HCT116 (cell line): ENCODE results near the gene TCEA3. TPM values are rescaled to one million over a fixed set of nuclear protein-coding genes. Genes with fewer than 3 reads are reported as not detected.

Experiments
- ATAC-seq: fragments of 200-7000 bp; cut with Tn5 transposase; 2 replicates; pipeline ENCODE4 v1.9.1; 2020; ENCODE audit warnings: mild to moderate bottlenecking, moderate library complexity
- BruUV-seq: library from RNA; stranded (reverse); fragments of 400-500 nt; replicated peaks from 2 replicates; lab custom pipeline; 2021; lab: Mats Ljungman, UMichigan
- CTCF ChIA-PET: fragments of 300-600 bp; sonication (Branson Sonifier 250); formaldehyde crosslinking; loops from one replicate; lab custom pipeline; 2021; ENCODE audit warnings: antibody characterized with exemption; lab: Charles Lee
- POLR2A ChIA-PET: fragments of 300-600, 350-600 bp; sonication (Branson Sonifier 250); formaldehyde crosslinking; loops from one replicate; lab custom pipeline; 2021; ENCODE audit warnings: antibody characterized with exemption; lab: Charles Lee
- RAD21 ChIA-PET, 2 experiments: fragments of 300-600 bp; sonication (Branson Sonifier 250); formaldehyde crosslinking; loops; one replicate each; lab custom pipeline; 2023; ENCODE audit warnings: low total read pairs in 2 of 2; ENCODE audit not compliant: uncharacterized antibody in 2 of 2, unreplicated experiment in 2 of 2, low non-redundant PET in 1 of 2; lab: Charles Lee
- DNase-seq: peaks from one replicate; pipeline ENCODE4 v3.0.0-alpha.2; 2010; ENCODE audit warnings: low read depth, low spot score
- H2AFZ ChIP-seq: fragments of 200-600 bp; shearing (Covaris generic), sonication (generic); 2 replicates; pipeline ENCODE4 v1.6.1; 2017; ENCODE audit warnings: low read depth, mixed run types, mixed read lengths, antibody characterized with exemption, low read length; ENCODE audit not compliant: poor library complexity, severe bottlenecking
- H3K27ac ChIP-seq: 2 replicates; pipeline ENCODE4 v1.5.1; 2012; ENCODE audit warnings: low read depth, low read length
- H3K27me3 ChIP-seq: fragments of 200-600 bp; sonication (generic); 2 replicates; pipeline ENCODE4 v1.6.1; 2016; ENCODE audit warnings: mixed run types, low read length, mixed read lengths; ENCODE audit not compliant: insufficient read depth
- H3K36me3 ChIP-seq, 2 experiments: fragments of 200-500 bp in 1 of 2; fragments of 200-600 bp in 1 of 2; sonication (Bioruptor generic) in 1 of 2; sonication (generic) in 1 of 2; 2 replicates each; pipeline versions ENCODE4 v1.5.1 to v1.6.1; 2014 to 2016; ENCODE audit warnings: low read length in 2 of 2, inconsistent platforms in 1 of 2, mixed read lengths in 1 of 2, mixed run types in 1 of 2; ENCODE audit not compliant: insufficient read depth in 2 of 2, control insufficient read depth in 1 of 2
- H3K4me1 ChIP-seq, 2 experiments: fragments of 200-600 bp in 1 of 2; sonication (generic) in 1 of 2; 2 replicates each; pipeline versions ENCODE4 v1.5.1 to v1.6.1; 2012 to 2017; ENCODE audit warnings: low read length in 2 of 2, inconsistent platforms in 1 of 2, mild to moderate bottlenecking in 1 of 2, mixed read lengths in 1 of 2, mixed run types in 1 of 2, moderate library complexity in 1 of 2; ENCODE audit not compliant: insufficient read depth in 2 of 2, control insufficient read depth in 1 of 2
- H3K4me2 ChIP-seq: fragments of 200-600 bp; sonication (generic); 2 replicates; pipeline ENCODE4 v1.6.1; 2017; ENCODE audit warnings: mixed run types, low read length, mixed read lengths
- H3K4me3 ChIP-seq, 2 experiments: fragments of 200-600 bp in 1 of 2; sonication (generic) in 1 of 2; replicated peaks in 1 of 2; 2 replicates each; pipeline ENCODE4 v1.5.1; 2011 to 2016; ENCODE audit warnings: low read length in 2 of 2, control low read depth in 1 of 2, low read depth in 1 of 2, mild to moderate bottlenecking in 1 of 2, mixed read lengths in 1 of 2, mixed run types in 1 of 2
- H3K79me2 ChIP-seq: fragments of 200-600 bp; sonication (generic); 2 replicates; pipeline ENCODE4 v1.6.1; 2017; ENCODE audit warnings: mild to moderate bottlenecking, mixed run types, low read length, moderate library complexity, mixed read lengths; ENCODE audit not compliant: insufficient read depth
- H3K9ac ChIP-seq: fragments of 200-600 bp; sonication (generic); 2 replicates; pipeline ENCODE4 v1.6.1; 2016; ENCODE audit warnings: low read length, mixed read lengths
- H3K9me2 ChIP-seq: fragments of 200-600 bp; sonication (generic), shearing (Covaris generic); 2 replicates; pipeline ENCODE4 v1.6.1; 2017; ENCODE audit warnings: mixed run types, mild to moderate bottlenecking, moderate library complexity; ENCODE audit not compliant: insufficient read depth
- H3K9me3 ChIP-seq, 2 experiments: fragments of 200-500 bp in 1 of 2; fragments of 200-600 bp in 1 of 2; sonication (Bioruptor generic) in 1 of 2; sonication (generic) in 1 of 2; 2 replicates each; pipeline ENCODE4 v1.6.1; 2014 to 2017; ENCODE audit warnings: low read length in 2 of 2, mixed read lengths in 2 of 2, inconsistent platforms in 1 of 2, low read depth in 1 of 2, mild to moderate bottlenecking in 1 of 2, mixed run types in 1 of 2, moderate library complexity in 1 of 2; ENCODE audit not compliant: control insufficient read depth in 1 of 2, insufficient read depth in 1 of 2
- H4K20me1 ChIP-seq: fragments of 200-600 bp; sonication (generic), shearing (Covaris generic); 2 replicates; pipeline ENCODE4 v1.6.1; 2017; ENCODE audit warnings: mixed run types, mild to moderate bottlenecking, moderate library complexity; ENCODE audit not compliant: insufficient read depth
- CBX3 ChIP-seq: IDR thresholded peaks from 2 replicates; pipeline ENCODE4 v1.6.1; 2012; ENCODE audit warnings: low read depth
- EGR1 ChIP-seq: IDR thresholded peaks from 2 replicates; pipeline ENCODE4 v1.6.1; 2012; ENCODE audit warnings: low read depth
- EZH2phosphoT487 ChIP-seq: fragments of 200-600 bp; IDR thresholded peaks from 2 replicates; pipeline ENCODE4 v1.6.1; 2018; ENCODE audit warnings: antibody characterized with exemption, borderline replicate concordance
- FOSL1 ChIP-seq: IDR thresholded peaks from 2 replicates; pipeline ENCODE4 v1.6.1; 2012; ENCODE audit warnings: low read depth
- JUND ChIP-seq: IDR thresholded peaks from 2 replicates; pipeline ENCODE4 v1.6.1; 2012
- RAD21 ChIP-seq: IDR thresholded peaks from 2 replicates; pipeline ENCODE4 v1.6.1; 2012; ENCODE audit warnings: low read depth, mild to moderate bottlenecking
- intact Hi-C: fragments of 100-400 bp; cut with micrococcal nuclease; formaldehyde crosslinking; loops from 2 replicates; pipeline ENCODE4 v1.10.0; 2022
- total RNA-seq: library from RNA; stranded (reverse); gene quantifications from one replicate; pipeline ENCODE4 v1.2.1, GENCODE V29; 2021; ENCODE audit not compliant: unreplicated experiment
- TF ChIP-seq, protein P1 (sequence below): IDR thresholded peaks from 2 replicates; pipeline ENCODE4 v1.6.1; 2011; ENCODE audit warnings: mild to moderate bottlenecking, low read length, moderate library complexity; ENCODE audit not compliant: insufficient replicate concordance; ENCODE audit errors: extremely low read depth
- TF ChIP-seq, protein P2 (sequence below): IDR thresholded peaks from 2 replicates; pipeline ENCODE4 v1.6.1; 2012; ENCODE audit warnings: low read depth

TCEA3 gene
- total RNA-seq, 1 experiment from 2014 or later, result 3.7 TPM

DNA sequence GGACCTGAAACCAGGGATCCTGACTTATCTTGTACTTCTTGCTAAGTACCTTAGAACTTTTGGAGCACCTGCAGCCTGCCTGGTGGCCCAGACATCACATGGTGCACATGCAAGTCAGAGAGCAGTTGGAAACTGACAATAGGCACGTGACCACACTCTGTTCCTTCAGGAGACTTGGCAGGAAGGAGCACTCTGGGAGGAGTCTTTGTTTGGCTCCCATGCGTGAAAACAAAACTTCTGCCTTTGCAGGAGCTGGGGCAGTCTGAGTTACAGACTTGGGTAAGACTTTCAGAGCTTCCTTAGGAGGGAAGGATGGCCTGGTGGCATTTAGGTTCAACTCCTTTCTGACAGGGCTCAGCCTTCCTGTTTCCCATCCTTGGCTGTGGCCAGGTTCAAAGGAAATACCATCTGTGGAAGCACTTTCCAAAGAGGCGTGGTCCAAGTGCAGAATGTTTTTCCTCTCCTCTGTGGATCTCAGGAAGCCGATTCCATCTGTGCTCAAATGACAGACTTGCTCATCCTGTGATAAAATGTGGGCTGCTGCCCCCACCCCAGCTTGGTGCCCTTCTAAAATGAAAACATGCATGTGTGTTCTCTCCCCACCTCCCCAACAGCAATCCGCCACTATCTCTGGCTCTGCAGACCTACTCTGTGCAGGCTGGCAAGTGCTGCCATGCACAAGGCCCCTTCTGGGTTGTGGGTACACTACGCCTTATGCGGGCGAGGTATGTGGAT, 40.8 kb downstream of the TCEA3 start:
- Histone ChIP-seq H3K4me2 (0 out of 2 replicates have a peak overlapping the region, but pooled peaks have one; percentile 3), H3K27ac (no peak overlapping the region), H3K9me2 (no peaks in the 10 kb centered on the region), H3K27me3 (no peaks in the 10 kb centered on the region), H3K9me3 (no peaks in the 10 kb centered on the region), H3K9ac (no peak overlapping the region), H3K4me3 (no peak overlapping the region), H4K20me1 (no peaks in the 10 kb centered on the region), H3K79me2 (no peaks in the 10 kb centered on the region), H3K36me3 (no peaks in the 10 kb centered on the region), H3K4me1 (peaks cover 3 to 17% of the 10 kb centered on the region in 2 experiments; a peak in 2 of 4 replicates), H2AFZ (no peak overlapping the region)
- ChIA-PET RAD21 (no interaction called here), POLR2A (no interaction called here), CTCF (no interaction called here)
- intact Hi-C loops, result no loop called here
- DNase-seq (no peak), ATAC-seq (no peak)
- TF ChIP-seq JUND (no peak), EGR1 (no peak)
- TF ChIP-seq, protein P1, sequence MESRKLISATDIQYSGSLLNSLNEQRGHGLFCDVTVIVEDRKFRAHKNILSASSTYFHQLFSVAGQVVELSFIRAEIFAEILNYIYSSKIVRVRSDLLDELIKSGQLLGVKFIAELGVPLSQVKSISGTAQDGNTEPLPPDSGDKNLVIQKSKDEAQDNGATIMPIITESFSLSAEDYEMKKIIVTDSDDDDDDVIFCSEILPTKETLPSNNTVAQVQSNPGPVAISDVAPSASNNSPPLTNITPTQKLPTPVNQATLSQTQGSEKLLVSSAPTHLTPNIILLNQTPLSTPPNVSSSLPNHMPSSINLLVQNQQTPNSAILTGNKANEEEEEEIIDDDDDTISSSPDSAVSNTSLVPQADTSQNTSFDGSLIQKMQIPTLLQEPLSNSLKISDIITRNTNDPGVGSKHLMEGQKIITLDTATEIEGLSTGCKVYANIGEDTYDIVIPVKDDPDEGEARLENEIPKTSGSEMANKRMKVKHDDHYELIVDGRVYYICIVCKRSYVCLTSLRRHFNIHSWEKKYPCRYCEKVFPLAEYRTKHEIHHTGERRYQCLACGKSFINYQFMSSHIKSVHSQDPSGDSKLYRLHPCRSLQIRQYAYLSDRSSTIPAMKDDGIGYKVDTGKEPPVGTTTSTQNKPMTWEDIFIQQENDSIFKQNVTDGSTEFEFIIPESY, result no peak
- BruUV-seq, result no TSS peak

DNA sequence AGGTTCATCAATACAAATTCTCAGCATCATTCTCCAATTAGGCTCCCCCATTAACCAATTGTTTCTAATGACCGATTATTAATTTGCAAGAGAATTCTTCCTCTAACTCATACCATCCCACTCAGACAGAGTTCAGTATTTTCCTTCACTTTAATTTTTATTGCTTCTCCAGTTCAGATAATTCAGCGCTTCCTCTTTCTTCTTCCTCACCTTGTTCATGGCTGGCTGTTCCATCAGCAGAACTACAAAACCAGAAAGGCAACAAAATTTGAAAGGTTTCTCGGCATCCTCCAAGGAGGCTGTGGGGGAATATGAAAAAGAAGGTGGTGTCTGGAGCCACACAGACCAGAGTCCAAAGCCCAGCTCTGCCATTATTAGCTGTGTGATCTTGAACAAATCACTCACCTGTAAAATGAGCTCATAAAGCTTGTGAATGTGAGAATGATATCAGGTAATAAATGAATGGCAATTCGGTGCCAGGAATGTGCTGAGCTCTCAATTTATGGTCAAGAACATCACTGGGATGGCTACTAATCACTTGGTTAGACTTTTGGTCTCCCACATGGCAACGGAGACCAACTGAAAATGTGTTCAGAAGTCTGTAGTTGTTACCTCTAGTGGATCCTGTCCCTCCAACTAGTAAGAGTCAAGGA, 43.2 kb downstream of the TCEA3 start:
- Histone ChIP-seq H3K79me2 (no peaks in the 10 kb centered on the region), H2AFZ (no peak overlapping the region), H3K9me2 (no peaks in the 10 kb centered on the region), H3K27me3 (no peaks in the 10 kb centered on the region), H3K4me3 (no peak overlapping the region), H4K20me1 (no peaks in the 10 kb centered on the region), H3K9me3 (no peaks in the 10 kb centered on the region), H3K36me3 (no peaks in the 10 kb centered on the region), H3K4me1 (peaks cover 23 to 38% of the 10 kb centered on the region in 2 experiments), H3K9ac (no peak overlapping the region), H3K27ac (no peak overlapping the region), H3K4me2 (no peak overlapping the region)
- ChIA-PET CTCF (interaction anchor here (1.2 kb wide), 1 partner anchor 23 kb away, joined by 4 read pairs; no protein-coding TSS in a partner anchor), POLR2A (interaction anchor here (0.6 kb wide), 1 partner anchor 256 kb away, joined by 3 read pairs; no protein-coding TSS in a partner anchor), RAD21 (no interaction called here)
- no peak for ATAC-seq
- no TSS peak for BruUV-seq
- intact Hi-C loops, result no loop called here
- no peak for DNase-seq
- TF ChIP-seq RAD21 (no peak), FOSL1 (no peak), EZH2phosphoT487 (no peak), CBX3 (no peak)
- TF ChIP-seq, protein P2, sequence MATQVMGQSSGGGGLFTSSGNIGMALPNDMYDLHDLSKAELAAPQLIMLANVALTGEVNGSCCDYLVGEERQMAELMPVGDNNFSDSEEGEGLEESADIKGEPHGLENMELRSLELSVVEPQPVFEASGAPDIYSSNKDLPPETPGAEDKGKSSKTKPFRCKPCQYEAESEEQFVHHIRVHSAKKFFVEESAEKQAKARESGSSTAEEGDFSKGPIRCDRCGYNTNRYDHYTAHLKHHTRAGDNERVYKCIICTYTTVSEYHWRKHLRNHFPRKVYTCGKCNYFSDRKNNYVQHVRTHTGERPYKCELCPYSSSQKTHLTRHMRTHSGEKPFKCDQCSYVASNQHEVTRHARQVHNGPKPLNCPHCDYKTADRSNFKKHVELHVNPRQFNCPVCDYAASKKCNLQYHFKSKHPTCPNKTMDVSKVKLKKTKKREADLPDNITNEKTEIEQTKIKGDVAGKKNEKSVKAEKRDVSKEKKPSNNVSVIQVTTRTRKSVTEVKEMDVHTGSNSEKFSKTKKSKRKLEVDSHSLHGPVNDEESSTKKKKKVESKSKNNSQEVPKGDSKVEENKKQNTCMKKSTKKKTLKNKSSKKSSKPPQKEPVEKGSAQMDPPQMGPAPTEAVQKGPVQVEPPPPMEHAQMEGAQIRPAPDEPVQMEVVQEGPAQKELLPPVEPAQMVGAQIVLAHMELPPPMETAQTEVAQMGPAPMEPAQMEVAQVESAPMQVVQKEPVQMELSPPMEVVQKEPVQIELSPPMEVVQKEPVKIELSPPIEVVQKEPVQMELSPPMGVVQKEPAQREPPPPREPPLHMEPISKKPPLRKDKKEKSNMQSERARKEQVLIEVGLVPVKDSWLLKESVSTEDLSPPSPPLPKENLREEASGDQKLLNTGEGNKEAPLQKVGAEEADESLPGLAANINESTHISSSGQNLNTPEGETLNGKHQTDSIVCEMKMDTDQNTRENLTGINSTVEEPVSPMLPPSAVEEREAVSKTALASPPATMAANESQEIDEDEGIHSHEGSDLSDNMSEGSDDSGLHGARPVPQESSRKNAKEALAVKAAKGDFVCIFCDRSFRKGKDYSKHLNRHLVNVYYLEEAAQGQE, result no peak
- TF ChIP-seq, protein P1, result no peak
